ENCODE measurements around the gene ITGA11. TPM values are rescaled to one million over a fixed set of nuclear protein-coding genes. Genes with fewer than 3 reads are reported as not detected.

The ITGA11 gene
- total and polyA plus RNA-seq, 8 donors, result 0.19 to 4.1 (median 0.66) TPM

DNA sequence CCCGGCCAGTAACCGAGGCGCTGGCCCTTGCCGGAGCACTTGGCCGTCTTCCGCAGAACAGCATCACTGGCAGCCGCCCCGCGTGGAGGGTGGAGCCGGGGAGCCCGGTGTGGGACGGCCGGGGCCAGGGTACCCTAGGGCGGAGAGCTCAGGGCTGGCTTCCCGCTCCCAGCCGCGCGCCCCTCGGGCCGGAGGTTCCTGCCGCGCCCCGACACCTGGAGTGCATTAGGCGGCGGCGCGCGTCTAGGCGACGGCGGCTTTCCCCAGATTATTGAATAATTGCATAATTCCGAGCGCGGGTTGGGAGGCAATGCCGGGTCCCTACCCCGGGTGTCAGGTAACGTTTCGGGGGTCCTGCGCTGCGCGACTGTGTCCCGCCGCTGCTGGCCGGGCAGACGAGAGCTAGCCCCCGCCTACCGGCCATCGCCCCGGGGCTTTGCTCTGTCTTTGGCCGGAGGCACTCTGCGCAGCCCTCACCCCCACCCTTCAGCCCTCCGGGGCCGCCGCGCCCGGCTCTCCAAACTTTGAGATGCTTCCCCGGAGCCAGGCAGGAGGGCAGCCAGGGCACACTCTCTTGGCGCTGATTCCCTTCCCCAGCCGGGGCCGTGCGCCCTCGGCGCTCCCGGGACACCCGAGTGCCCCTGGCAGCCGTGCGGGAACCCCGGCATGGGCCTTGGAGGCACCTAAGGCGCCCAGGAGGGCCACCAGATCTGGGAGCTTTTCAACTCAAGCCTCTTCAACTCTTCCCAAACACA is 749 bp downstream of the ITGA11 start:
- H3K4me3 ChIP-seq, result peak overlapping the region in 2 of 4 donors; percentile 30 to 43
- DNase-seq (peak in 1 of 6 donors; percentile 13), FAIRE-seq (no peak), ATAC-seq (peak in 3 of 4 donors; percentile 15 to 35 (median 25))
- H3K4me1 ChIP-seq, result no peaks in the 10 kb centered on the region
- 5 to 18% methylated on average over 59 to 69 of the region's 69 CpGs for WGBS, 2 donors
- TF ChIP-seq, protein P1, sequence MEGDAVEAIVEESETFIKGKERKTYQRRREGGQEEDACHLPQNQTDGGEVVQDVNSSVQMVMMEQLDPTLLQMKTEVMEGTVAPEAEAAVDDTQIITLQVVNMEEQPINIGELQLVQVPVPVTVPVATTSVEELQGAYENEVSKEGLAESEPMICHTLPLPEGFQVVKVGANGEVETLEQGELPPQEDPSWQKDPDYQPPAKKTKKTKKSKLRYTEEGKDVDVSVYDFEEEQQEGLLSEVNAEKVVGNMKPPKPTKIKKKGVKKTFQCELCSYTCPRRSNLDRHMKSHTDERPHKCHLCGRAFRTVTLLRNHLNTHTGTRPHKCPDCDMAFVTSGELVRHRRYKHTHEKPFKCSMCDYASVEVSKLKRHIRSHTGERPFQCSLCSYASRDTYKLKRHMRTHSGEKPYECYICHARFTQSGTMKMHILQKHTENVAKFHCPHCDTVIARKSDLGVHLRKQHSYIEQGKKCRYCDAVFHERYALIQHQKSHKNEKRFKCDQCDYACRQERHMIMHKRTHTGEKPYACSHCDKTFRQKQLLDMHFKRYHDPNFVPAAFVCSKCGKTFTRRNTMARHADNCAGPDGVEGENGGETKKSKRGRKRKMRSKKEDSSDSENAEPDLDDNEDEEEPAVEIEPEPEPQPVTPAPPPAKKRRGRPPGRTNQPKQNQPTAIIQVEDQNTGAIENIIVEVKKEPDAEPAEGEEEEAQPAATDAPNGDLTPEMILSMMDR (IDR thresholded peaks at IDR 0.05), result no peak
- H3K9me3 ChIP-seq, result no peaks in the 10 kb centered on the region
- no peaks in the 10 kb centered on the region for H3K36me3 ChIP-seq
- H3K27me3 ChIP-seq, result peaks cover 0 to 15% (median 4%) of the 10 kb centered on the region in 4 donors
- intact Hi-C loops (cut with DNase I), result no loop called here
- no peak overlapping the region for H3K27ac ChIP-seq

DNA sequence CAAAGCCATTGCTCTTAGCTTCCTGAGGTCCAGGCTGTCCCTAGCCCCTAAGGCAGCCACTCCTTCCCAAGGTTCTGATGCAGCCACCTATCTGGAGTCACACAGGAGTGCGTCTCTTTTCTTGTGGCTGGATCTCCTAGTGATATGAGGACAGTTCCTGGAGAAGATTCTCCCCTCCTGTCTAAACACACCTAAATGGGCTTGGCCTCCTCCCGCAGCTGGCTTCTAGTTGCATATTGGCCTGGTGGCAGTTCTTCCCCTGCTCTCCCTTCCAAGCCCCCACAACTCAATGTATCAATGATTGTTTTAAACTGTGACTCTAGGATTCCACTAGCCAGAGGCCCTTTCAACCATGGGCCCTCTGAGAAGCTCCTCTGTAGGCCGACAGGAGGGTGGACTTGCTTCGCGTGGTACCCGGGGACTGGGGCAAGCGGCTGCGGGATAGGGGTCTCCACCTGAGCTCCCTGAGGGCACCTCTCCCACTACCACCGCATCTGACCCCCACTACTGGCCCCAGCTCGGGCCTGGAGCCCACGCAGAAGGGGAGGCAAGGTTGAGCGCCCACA is 1.4 kb downstream of the ITGA11 start:
- FAIRE-seq (no peak), DNase-seq (no peak), ATAC-seq (no peak)
- no peaks in the 10 kb centered on the region for H3K4me1 ChIP-seq
- H3K9me3 ChIP-seq, result no peaks in the 10 kb centered on the region
- peaks cover 0 to 15% (median 4%) of the 10 kb centered on the region in 4 donors for H3K27me3 ChIP-seq
- intact Hi-C loops (cut with DNase I), result no loop called here
- TF ChIP-seq, protein P1 (IDR thresholded peaks at IDR 0.05), result no peak
- 67 to 75% methylated on average over 11 to 12 of the region's 12 CpGs for WGBS, 2 donors
- H3K4me3 ChIP-seq, result no peak overlapping the region
- no peaks in the 10 kb centered on the region for H3K36me3 ChIP-seq
- H3K27ac ChIP-seq, result no peak overlapping the region

DNA sequence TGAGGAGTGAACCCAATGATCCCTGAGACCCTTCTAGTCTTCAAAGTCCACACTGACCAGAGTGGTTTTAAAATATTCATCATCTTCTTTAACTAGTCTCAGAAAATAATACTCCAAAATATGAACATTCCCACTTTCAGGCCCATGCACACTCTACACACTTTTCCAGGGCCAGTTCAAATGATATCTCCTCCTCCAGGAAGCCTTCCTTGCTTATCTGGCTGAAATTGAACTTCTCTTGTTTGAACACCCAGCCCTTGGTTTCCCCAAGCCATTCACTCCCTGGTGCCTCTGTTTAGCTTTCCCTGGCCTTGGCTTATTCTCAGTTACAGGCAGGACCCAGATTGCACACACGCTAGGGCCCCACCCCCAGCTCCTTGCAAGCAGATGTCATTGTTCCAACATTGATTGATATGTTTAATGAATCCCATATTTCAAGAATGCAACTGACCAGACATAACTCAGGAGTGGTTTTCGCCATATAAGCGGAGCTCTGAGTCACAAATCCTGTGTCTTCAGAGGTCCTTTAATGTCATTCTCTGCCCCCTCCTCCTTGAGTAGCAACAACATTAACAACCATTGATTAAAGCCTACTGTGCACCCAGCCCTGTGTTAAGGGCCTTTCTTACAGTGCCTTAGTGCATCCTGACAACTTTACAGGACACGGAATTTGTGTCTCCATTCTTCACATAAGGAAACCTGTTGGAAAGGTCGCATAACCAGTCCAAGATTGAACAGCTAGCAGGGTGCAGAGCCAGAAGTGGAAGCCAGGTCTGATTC is 2.1 kb downstream of the ITGA11 start:
- H3K36me3 ChIP-seq, result no peaks in the 10 kb centered on the region
- no peak overlapping the region for H3K4me3 ChIP-seq
- ATAC-seq (no peak), DNase-seq (peak in 1 of 6 donors; percentile 5), FAIRE-seq (no peak)
- H3K9me3 ChIP-seq, result no peaks in the 10 kb centered on the region
- peaks cover 0 to 15% (median 4%) of the 10 kb centered on the region in 4 donors for H3K27me3 ChIP-seq
- WGBS, 2 donors, result 84 to 90% methylated on average over 5 of the region's 5 CpGs
- no peak overlapping the region for H3K27ac ChIP-seq
- intact Hi-C loops (cut with DNase I), result no loop called here
- H3K4me1 ChIP-seq, result no peaks in the 10 kb centered on the region
- TF ChIP-seq, protein P1 (IDR thresholded peaks at IDR 0.05), result no peak

DNA sequence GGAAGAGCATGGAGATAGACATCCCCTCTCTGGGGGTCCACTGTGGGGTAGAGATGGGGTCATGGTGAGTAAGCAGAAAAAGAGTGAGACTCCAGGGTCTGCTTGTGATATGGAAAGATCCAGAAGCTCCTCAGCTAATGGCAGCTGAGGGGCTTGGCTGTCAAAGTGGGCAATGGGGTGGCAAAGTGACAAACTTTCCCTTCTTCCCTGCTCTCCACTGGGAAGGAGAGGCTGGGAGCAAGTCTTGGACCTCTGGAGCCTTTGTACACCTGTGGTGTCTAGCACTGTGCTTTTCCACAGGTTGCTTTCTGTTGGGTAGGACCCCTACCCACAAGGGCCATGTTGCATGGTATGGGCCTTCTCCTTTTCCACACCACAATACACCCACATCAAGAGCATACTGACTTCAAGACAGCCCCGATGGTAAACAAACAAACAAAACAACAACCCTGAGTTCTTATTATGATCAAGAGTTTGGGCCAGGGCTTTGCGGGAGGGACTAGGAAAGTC is 3.5 kb downstream of the ITGA11 start:
- H3K4me1 ChIP-seq, result no peaks in the 10 kb centered on the region
- no peaks in the 10 kb centered on the region for H3K36me3 ChIP-seq
- FAIRE-seq (no peak), ATAC-seq (no peak), DNase-seq (no peak)
- peaks cover 0 to 7% (median 3%) of the 10 kb centered on the region in 4 donors for H3K27me3 ChIP-seq
- TF ChIP-seq, protein P1 (IDR thresholded peaks at IDR 0.05), result no peak
- H3K27ac ChIP-seq, result no peak overlapping the region
- WGBS, 2 donors, result 61 to 88% methylated on average over 2 of the region's 2 CpGs
- intact Hi-C loops (cut with DNase I), result no loop called here
- no peaks in the 10 kb centered on the region for H3K9me3 ChIP-seq
- no peak overlapping the region for H3K4me3 ChIP-seq
